CD4-positive, alpha-beta T cell (primary cell): ENCODE measurements around the gene COA5. TPM values are rescaled to one million over a fixed set of nuclear protein-coding genes. Genes with fewer than 3 reads are reported as not detected.

Experiments
- ATAC-seq: fragments of 200-7000 bp; cut with Tn5 transposase; one replicate; pipeline ENCODE4 v1.10.0; 2022; ENCODE audit warnings: mild to moderate bottlenecking; ENCODE audit not compliant: poor library complexity
- CTCF ChIA-PET: fragments of 350-600 bp; sonication (Branson Sonifier 250); formaldehyde crosslinking; loops from one replicate; lab custom pipeline; 2021; ENCODE audit warnings: antibody characterized with exemption, inconsistent platforms; lab: Charles Lee
- POLR2A ChIA-PET: fragments of 350-600 bp; sonication (Branson Sonifier 250); formaldehyde crosslinking; loops from one replicate; lab custom pipeline; 2021; ENCODE audit warnings: antibody characterized with exemption, inconsistent platforms; lab: Charles Lee
- DNase-seq, 14 experiments: peaks; one replicate each; pipeline ENCODE4 v3.0.0-alpha.2; 2013 to 2020; ENCODE audit warnings: mixed read lengths in 2 of 14
- H3K27ac ChIP-seq, 2 donors: one replicate each; pipeline versions ENCODE4 v1.5.1 to v1.7.0; 2013; ENCODE audit warnings: low read length in 2 of 2, low read depth in 1 of 2, mild to moderate bottlenecking in 1 of 2
- H3K27me3 ChIP-seq, 2 experiments: 1 replicate in 1 of 2; 2 replicates in 1 of 2; pipeline versions ENCODE4 v1.6.1 to v1.7.0; 2013; ENCODE audit warnings: low read length in 2 of 2, control low read depth in 1 of 2, mild to moderate bottlenecking in 1 of 2, moderate library complexity in 1 of 2; ENCODE audit not compliant: insufficient read depth in 2 of 2, control insufficient read depth in 1 of 2
- H3K36me3 ChIP-seq: one replicate; pipeline ENCODE4 v1.6.1; 2013; ENCODE audit warnings: low read length, control low read depth; ENCODE audit not compliant: insufficient read depth
- H3K4me1 ChIP-seq: one replicate; pipeline ENCODE4 v1.6.1; 2013; ENCODE audit warnings: low read length, control low read depth; ENCODE audit not compliant: insufficient read depth
- H3K4me3 ChIP-seq: one replicate; pipeline ENCODE4 v1.5.1; 2013; ENCODE audit warnings: mild to moderate bottlenecking, low read length, moderate library complexity
- H3K9me3 ChIP-seq, 2 experiments: 1 replicate in 1 of 2; 2 replicates in 1 of 2; pipeline versions ENCODE4 v1.6.1 to v1.7.0; 2013; ENCODE audit warnings: low read length in 2 of 2, mild to moderate bottlenecking in 2 of 2, control low read depth in 1 of 2, moderate library complexity in 1 of 2; ENCODE audit not compliant: control insufficient read depth in 1 of 2, insufficient read depth in 1 of 2
- H3K27ac Mint-ChIP-seq: one replicate; pipeline ENCODE4 v1.8.0; 2020; ENCODE audit warnings: mixed read lengths
- H3K27me3 Mint-ChIP-seq: one replicate; pipeline ENCODE4 v1.8.0; 2021; ENCODE audit warnings: mixed read lengths
- H3K36me3 Mint-ChIP-seq: one replicate; pipeline ENCODE4 v1.8.0; 2021; ENCODE audit warnings: low read depth, mixed read lengths
- H3K4me1 Mint-ChIP-seq: one replicate; pipeline ENCODE4 v1.8.0; 2021; ENCODE audit warnings: low read depth, mixed read lengths
- H3K4me3 Mint-ChIP-seq: one replicate; pipeline ENCODE4 v1.8.0; 2020; ENCODE audit warnings: mild to moderate bottlenecking, mixed read lengths
- H3K9me3 Mint-ChIP-seq: one replicate; pipeline ENCODE4 v1.8.0; 2020; ENCODE audit warnings: mixed read lengths
- CTCF ChIP-seq: fragments of 200-600 bp; IDR thresholded peaks from one replicate; pipeline ENCODE4 v1.8.0; 2022; ENCODE audit warnings: antibody characterized with exemption, mild to moderate bottlenecking
- intact Hi-C, 2 experiments: fragments of 100-400 bp; cut with DNase I in 1 of 2; cut with micrococcal nuclease in 1 of 2; formaldehyde crosslinking; loops; one replicate each; pipeline versions ENCODE4 v1.15.1 to v1.9.0; 2023 to 2025; cut with DNase I, micrococcal nuclease
- total RNA-seq, 174 experiments: library from RNA in 2 of 174; stranded (reverse) in 2 of 174; gene quantifications; one replicate each; pipeline ENCODE4 v1.2.3 and lab custom pipeline; 2021 to 2026

Gene COA5
- total RNA-seq, 2 experiments from 2014 or later, result 29.2 to 30.1 TPM

GRCh38 chr2:98607741-98608115 is 584 bp downstream of the COA5 start:
- Mint-ChIP-seq H3K9me3 (no peaks in the 10 kb centered on the region), H3K27ac (peak overlapping the region; percentile 89), H3K36me3 (peaks cover 66% of the 10 kb centered on the region), H3K27me3 (no peaks in the 10 kb centered on the region), H3K4me3 (peak overlapping the region; percentile 85), H3K4me1 (peaks cover 68% of the 10 kb centered on the region)
- intact Hi-C loops, result loop anchor here in 1 of 2 experiments (2.0 to 10.0 kb wide), 3 partner anchors 547 to 877 kb away; partner anchors contain the start of genes LIPT1, MITD1, MRPL30 and TSGA10
- Histone ChIP-seq H3K9me3 (no peaks in the 10 kb centered on the region), H3K27me3 (no peaks in the 10 kb centered on the region), H3K4me1 (peaks cover 43% of the 10 kb centered on the region), H3K36me3 (peaks cover 31% of the 10 kb centered on the region), H3K27ac (peak overlapping the region; percentile 87 to 91), H3K4me3 (peak overlapping the region; percentile 77)
- TF ChIP-seq CTCF, result no peak
- no peak for ATAC-seq
- ChIA-PET POLR2A (interaction anchor here (0.6 to 1.8 kb wide), 5 partner anchors 8 to 56 kb away, joined by 3 to 6 read pairs (median 4); no protein-coding TSS in a partner anchor), CTCF (interaction anchor here (1.1 to 1.3 kb wide), 3 partner anchors 16 to 729 kb away, joined by 3 to 4 read pairs (median 4); partner anchors contain the start of genes EIF5B and TXNDC9)
- DNase-seq, result peak in 1 of 14 experiments; percentile 24

- Mint-ChIP-seq H3K4me1 (peaks cover 67% of the 10 kb centered on the region), H3K9me3 (no peaks in the 10 kb centered on the region), H3K36me3 (peaks cover 66% of the 10 kb centered on the region), H3K27me3 (no peaks in the 10 kb centered on the region), H3K27ac (peak overlapping the region; percentile 89), H3K4me3 (peak overlapping the region; percentile 85)
- TF ChIP-seq CTCF, result no peak
- ChIA-PET POLR2A (interaction anchor here (0.6 to 1.6 kb wide), 3 partner anchors 11 to 57 kb away, joined by 3 to 5 read pairs (median 3); no protein-coding TSS in a partner anchor), CTCF (interaction anchor here (1.1 to 1.3 kb wide), 2 partner anchors 16 to 28 kb away, joined by 3 to 4 read pairs; no protein-coding TSS in a partner anchor)
- Histone ChIP-seq H3K9me3 (no peaks in the 10 kb centered on the region), H3K36me3 (peaks cover 29% of the 10 kb centered on the region), H3K4me1 (peaks cover 43% of the 10 kb centered on the region), H3K4me3 (peak overlapping the region; percentile 77), H3K27me3 (no peaks in the 10 kb centered on the region), H3K27ac (peak overlapping the region; percentile 25 to 91)
- ATAC-seq (no peak), DNase-seq (peak in 1 of 14 experiments; percentile 15)
- intact Hi-C loops, result loop anchor here in 1 of 2 experiments (10.0 kb wide), 2 partner anchors 548 to 878 kb away; partner anchors contain the start of genes LIPT1 and TSGA10
These were observed 1.2 kb downstream of the COA5 start for GRCh38 chr2:98607104-98607503.

GRCh38 chr2:98606431-98606830 is 1.9 kb downstream of the COA5 start:
- H3K4me3 ChIP-seq, result no peak overlapping the region
- H3K4me1 ChIP-seq, result peaks cover 43% of the 10 kb centered on the region
- no peak for TF ChIP-seq CTCF
- intact Hi-C loops, result loop anchor here in 1 of 2 experiments (10.0 kb wide), 2 partner anchors 548 to 878 kb away; partner anchors contain the start of genes LIPT1 and TSGA10
- CTCF ChIA-PET, result interaction anchor here (0.5 to 1.1 kb wide), 2 partner anchors 17 to 231 kb away, joined by 3 read pairs; no protein-coding TSS in a partner anchor
- POLR2A ChIA-PET, result interaction anchor here (1.5 to 1.6 kb wide), 2 partner anchors 16 to 58 kb away, joined by 3 to 5 read pairs; no protein-coding TSS in a partner anchor
- no peaks in the 10 kb centered on the region for H3K9me3 ChIP-seq
- peak overlapping the region; percentile 54 for H3K4me3 Mint-ChIP-seq
- H3K36me3 ChIP-seq, result peaks cover 32% of the 10 kb centered on the region
- no peaks in the 10 kb centered on the region for H3K27me3 ChIP-seq
- H3K4me1 Mint-ChIP-seq, result peaks cover 60% of the 10 kb centered on the region
- H3K27ac Mint-ChIP-seq, result peak overlapping the region; percentile 89
- H3K9me3 Mint-ChIP-seq, result no peaks in the 10 kb centered on the region
- no peaks in the 10 kb centered on the region for H3K27me3 Mint-ChIP-seq
- ATAC-seq (no peak), DNase-seq (no peak)
- H3K36me3 Mint-ChIP-seq, result peaks cover 68% of the 10 kb centered on the region
- H3K27ac ChIP-seq, result peak overlapping the region in 1 of 2 donors; percentile 91
